Neural cell (in vitro differentiated cells): ENCODE data around the gene CD300LG. TPM values are rescaled to one million over a fixed set of nuclear protein-coding genes. Genes with fewer than 3 reads are reported as not detected.
"Not testable (repeated sequence)": the region's sequence is repeated elsewhere in the genome, so short reads cannot be mapped to it uniquely, and the experiment has no call there.

Experiments used
- H2AFZ ChIP-seq: fragments of 200-600, 300-800 bp; sonication (generic), shearing (Covaris generic); 2 replicates; pipeline ENCODE4 v1.6.0; 2014; ENCODE audit warnings: low read depth, mild to moderate bottlenecking, antibody characterized with exemption, low read length, moderate library complexity
- H3F3A ChIP-seq: fragments of 200-600 bp; shearing (Covaris generic); 2 replicates; pipeline ENCODE4 v1.6.1; 2016; ENCODE audit warnings: mild to moderate bottlenecking, moderate library complexity, mixed read lengths, antibody characterized with exemption, low read length; ENCODE audit not compliant: insufficient read depth, poor library complexity, severe bottlenecking
- H3K27ac ChIP-seq: fragments of 200-600, 300-800 bp; sonication (generic), shearing (Covaris generic); 2 replicates; pipeline ENCODE4 v1.5.1; 2014; ENCODE audit warnings: mild to moderate bottlenecking, low read length, moderate library complexity
- H3K27me3 ChIP-seq: fragments of 300-800, 200-600 bp; sonication (generic), shearing (Covaris generic); 2 replicates; pipeline ENCODE4 v1.6.0; 2014; ENCODE audit warnings: mild to moderate bottlenecking, low read depth, low read length, moderate library complexity; ENCODE audit not compliant: insufficient read depth
- H3K36me3 ChIP-seq: fragments of 300-800, 200-600 bp; sonication (generic), shearing (Covaris generic); 2 replicates; pipeline ENCODE4 v1.5.1; 2014; ENCODE audit warnings: mild to moderate bottlenecking, antibody characterized with exemption, low read length, moderate library complexity; ENCODE audit not compliant: insufficient read depth
- H3K4me2 ChIP-seq: fragments of 300-800, 200-600 bp; sonication (generic), shearing (Covaris generic); 2 replicates; pipeline ENCODE4 v1.6.0; 2014; ENCODE audit warnings: mild to moderate bottlenecking, low read length
- H3K4me3 ChIP-seq: fragments of 300-800, 200-600 bp; sonication (generic), shearing (Covaris generic); 2 replicates; pipeline ENCODE4 v1.5.1; 2014; ENCODE audit warnings: mild to moderate bottlenecking, low read length, moderate library complexity
- H3K79me2 ChIP-seq: fragments of 200-600 bp; shearing (Covaris generic); replicated peaks from 2 replicates; pipeline ENCODE4 v1.6.0; 2014; ENCODE audit warnings: mild to moderate bottlenecking, low read length, moderate library complexity; ENCODE audit not compliant: insufficient read depth
- H3K9ac ChIP-seq: fragments of 300-800, 200-600 bp; sonication (generic), shearing (Covaris generic); 2 replicates; pipeline ENCODE4 v1.6.1; 2016; ENCODE audit warnings: mild to moderate bottlenecking, low read length, mixed read lengths
- H3K9me2 ChIP-seq: fragments of 200-600 bp; shearing (Covaris generic); 2 replicates; pipeline ENCODE4 v1.6.1; 2016; ENCODE audit warnings: mild to moderate bottlenecking, low read length, mixed read lengths; ENCODE audit not compliant: insufficient read depth
- H3K9me3 ChIP-seq: fragments of 200-600, 300-800 bp; sonication (generic), shearing (Covaris generic); 2 replicates; pipeline ENCODE4 v1.6.1; 2016; ENCODE audit warnings: mild to moderate bottlenecking, mixed run types, low read length, moderate library complexity, mixed read lengths
- H4K20me1 ChIP-seq: fragments of 200-600 bp; shearing (Covaris generic); 2 replicates; pipeline ENCODE4 v1.6.1; 2016; ENCODE audit warnings: mild to moderate bottlenecking, mixed run types; ENCODE audit not compliant: insufficient read depth
- CTCF ChIP-seq: fragments of 450-650 bp; IDR thresholded peaks from 2 replicates; pipeline ENCODE4 v1.5.1; 2014; ENCODE audit warnings: antibody characterized with exemption, mild to moderate bottlenecking, moderate library complexity; ENCODE audit not compliant: poor library complexity, severe bottlenecking
- EP300 ChIP-seq: fragments of 450-650 bp; conservative IDR thresholded peaks from 2 replicates; pipeline ENCODE4 v1.6.1; 2014; ENCODE audit warnings: antibody characterized with exemption, mild to moderate bottlenecking, moderate library complexity; ENCODE audit not compliant: poor library complexity, severe bottlenecking
- EZH2 ChIP-seq: fragments of 200-600, 300-800 bp; shearing (Covaris generic), sonication (generic); IDR thresholded peaks from 2 replicates; pipeline ENCODE4 v1.6.1; 2014; ENCODE audit warnings: antibody characterized with exemption, low read length, borderline replicate concordance, mild to moderate bottlenecking; ENCODE audit not compliant: insufficient read depth, poor library complexity, severe bottlenecking
- MXI1 ChIP-seq: fragments of 450-650 bp; conservative IDR thresholded peaks from 2 replicates; pipeline ENCODE4 v1.6.1; 2014; ENCODE audit warnings: antibody characterized with exemption, mild to moderate bottlenecking; ENCODE audit not compliant: poor library complexity, severe bottlenecking
- POLR2AphosphoS5 ChIP-seq: IDR thresholded peaks from 2 replicates; pipeline ENCODE4 v1.6.1; 2012
- RAD21 ChIP-seq: fragments of 450-650 bp; conservative IDR thresholded peaks from 2 replicates; pipeline ENCODE4 v1.6.1; 2014; ENCODE audit warnings: antibody characterized with exemption, mild to moderate bottlenecking, moderate library complexity
- REST ChIP-seq: IDR thresholded peaks from 2 replicates; pipeline ENCODE4 v1.6.1; 2012; ENCODE audit warnings: borderline replicate concordance
- SMC3 ChIP-seq: fragments of 450-650 bp; conservative IDR thresholded peaks from 2 replicates; pipeline ENCODE4 v1.6.1; 2014; ENCODE audit warnings: antibody characterized with exemption, mild to moderate bottlenecking, moderate library complexity; ENCODE audit not compliant: poor library complexity
- TAF1 ChIP-seq: IDR thresholded peaks from 2 replicates; pipeline ENCODE4 v1.6.1; 2012; ENCODE audit warnings: low read depth
- polyA plus RNA-seq: library from polyadenylated mRNA; depleted of rRNA; stranded (reverse); fragments of >200 nt; gene quantifications from 2 replicates; pipeline ENCODE4 v1.2.3, GENCODE V29; 2014

Gene CD300LG
- polyA plus RNA-seq, 1 donor from 2014 or later = not detected

- no peaks in the 10 kb centered on the region for H3K79me2 ChIP-seq
- H3F3A ChIP-seq = no peaks in the 10 kb centered on the region
- no peak overlapping the region for H2AFZ ChIP-seq
- H3K9me3 ChIP-seq = no peaks in the 10 kb centered on the region
- H3K4me2 ChIP-seq = no peak overlapping the region
- no peaks in the 10 kb centered on the region for H3K27me3 ChIP-seq
- TF ChIP-seq EP300 (no peak), RAD21 (peak; percentile 10)
- no peak overlapping the region for H3K9ac ChIP-seq
- no peaks in the 10 kb centered on the region for H4K20me1 ChIP-seq
- H3K36me3 ChIP-seq = no peaks in the 10 kb centered on the region
- no peaks in the 10 kb centered on the region for H3K9me2 ChIP-seq
- no peak overlapping the region for H3K27ac ChIP-seq
- no peak overlapping the region for H3K4me3 ChIP-seq
Observed at GRCh38 chr17:43840814-43841213, 6.2 kb upstream of the CD300LG start.

- H3F3A ChIP-seq = no peaks in the 10 kb centered on the region
- H3K27me3 ChIP-seq = no peaks in the 10 kb centered on the region
- H3K9me3 ChIP-seq = no peaks in the 10 kb centered on the region
- no peaks in the 10 kb centered on the region for H3K36me3 ChIP-seq
- H2AFZ ChIP-seq = no peak overlapping the region
- no peak overlapping the region for H3K9ac ChIP-seq
- H3K79me2 ChIP-seq = no peaks in the 10 kb centered on the region
- H3K27ac ChIP-seq = no peak overlapping the region
- no peaks in the 10 kb centered on the region for H3K9me2 ChIP-seq
- H3K4me2 ChIP-seq = no peak overlapping the region
- no peak for TF ChIP-seq RAD21
- TF ChIP-seq SMC3 = no peak
- no peak for TF ChIP-seq EZH2
- no peak for TF ChIP-seq POLR2AphosphoS5
- no peak for TF ChIP-seq CTCF
- no peak for TF ChIP-seq MXI1
- TF ChIP-seq TAF1 = no peak
- no peak for TF ChIP-seq REST
- TF ChIP-seq EP300 = no peak
- H4K20me1 ChIP-seq = no peaks in the 10 kb centered on the region
- H3K4me3 ChIP-seq = no peak overlapping the region
Observed at GRCh38 chr17:43841282-43841681, 5.7 kb upstream of the CD300LG start.

- not testable (repeated sequence) for H3K9ac ChIP-seq, H3K4me3 ChIP-seq, H3K27ac ChIP-seq, H4K20me1 ChIP-seq, H3K27me3 ChIP-seq, H3K79me2 ChIP-seq, H3K9me2 ChIP-seq, H3F3A ChIP-seq, H3K9me3 ChIP-seq, H3K36me3 ChIP-seq, H3K4me2 ChIP-seq, H2AFZ ChIP-seq
Observed at GRCh38 chr17:43842091-43842974, 4.6 kb upstream of the CD300LG start.
